ENCODE data around the gene EFCAB14.

EFCAB14 gene

DNA sequence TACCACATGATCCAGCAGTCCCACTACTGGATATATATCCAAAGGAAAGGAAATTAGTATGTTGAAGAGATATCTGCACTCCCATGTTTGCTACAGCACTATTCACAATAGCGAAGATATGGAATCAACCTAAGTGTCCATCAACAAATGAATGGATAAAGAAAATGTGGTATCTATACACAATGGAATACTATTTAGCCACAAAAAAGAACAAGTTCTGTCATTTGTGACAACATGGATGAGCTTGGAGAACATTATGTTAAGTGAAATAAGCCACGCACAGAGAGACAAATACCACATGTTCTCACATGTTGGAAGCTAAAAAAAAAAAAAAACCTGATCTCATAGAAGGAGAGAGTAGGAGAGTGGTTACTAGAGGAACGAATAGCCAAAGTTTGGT, 68.4 kb downstream of the EFCAB14 start:
- TF ChIP-seq, protein P1, sequence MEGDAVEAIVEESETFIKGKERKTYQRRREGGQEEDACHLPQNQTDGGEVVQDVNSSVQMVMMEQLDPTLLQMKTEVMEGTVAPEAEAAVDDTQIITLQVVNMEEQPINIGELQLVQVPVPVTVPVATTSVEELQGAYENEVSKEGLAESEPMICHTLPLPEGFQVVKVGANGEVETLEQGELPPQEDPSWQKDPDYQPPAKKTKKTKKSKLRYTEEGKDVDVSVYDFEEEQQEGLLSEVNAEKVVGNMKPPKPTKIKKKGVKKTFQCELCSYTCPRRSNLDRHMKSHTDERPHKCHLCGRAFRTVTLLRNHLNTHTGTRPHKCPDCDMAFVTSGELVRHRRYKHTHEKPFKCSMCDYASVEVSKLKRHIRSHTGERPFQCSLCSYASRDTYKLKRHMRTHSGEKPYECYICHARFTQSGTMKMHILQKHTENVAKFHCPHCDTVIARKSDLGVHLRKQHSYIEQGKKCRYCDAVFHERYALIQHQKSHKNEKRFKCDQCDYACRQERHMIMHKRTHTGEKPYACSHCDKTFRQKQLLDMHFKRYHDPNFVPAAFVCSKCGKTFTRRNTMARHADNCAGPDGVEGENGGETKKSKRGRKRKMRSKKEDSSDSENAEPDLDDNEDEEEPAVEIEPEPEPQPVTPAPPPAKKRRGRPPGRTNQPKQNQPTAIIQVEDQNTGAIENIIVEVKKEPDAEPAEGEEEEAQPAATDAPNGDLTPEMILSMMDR (IDR thresholded peaks at IDR 0.05; ENCODE audit: extremely low read depth, missing control alignments) = no peak
- no peak for DNase-seq (ENCODE audit: low spot score)

DNA sequence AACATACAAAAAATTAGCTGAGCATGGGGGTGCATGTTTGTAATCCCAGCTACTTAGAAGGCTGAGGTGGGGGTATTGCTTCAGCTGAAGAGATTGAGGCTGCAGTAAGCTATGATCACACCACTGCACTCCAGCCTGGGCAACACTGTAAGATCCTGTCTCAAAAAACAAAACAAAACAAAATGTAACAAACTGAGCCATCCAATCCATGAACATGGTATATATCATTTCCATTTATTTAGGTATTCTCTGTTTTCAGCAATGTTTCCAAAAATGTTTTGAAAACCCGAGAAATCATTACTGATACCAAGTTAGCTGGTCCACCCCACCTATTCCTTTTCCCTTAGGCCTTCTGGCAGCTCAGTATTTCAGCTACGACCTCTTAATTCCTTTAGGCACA, 69.2 kb downstream of the EFCAB14 start:
- DNase-seq (ENCODE audit: low spot score) = no peak
- TF ChIP-seq, protein P1 (IDR thresholded peaks at IDR 0.05; ENCODE audit: extremely low read depth, missing control alignments) = no peak

DNA sequence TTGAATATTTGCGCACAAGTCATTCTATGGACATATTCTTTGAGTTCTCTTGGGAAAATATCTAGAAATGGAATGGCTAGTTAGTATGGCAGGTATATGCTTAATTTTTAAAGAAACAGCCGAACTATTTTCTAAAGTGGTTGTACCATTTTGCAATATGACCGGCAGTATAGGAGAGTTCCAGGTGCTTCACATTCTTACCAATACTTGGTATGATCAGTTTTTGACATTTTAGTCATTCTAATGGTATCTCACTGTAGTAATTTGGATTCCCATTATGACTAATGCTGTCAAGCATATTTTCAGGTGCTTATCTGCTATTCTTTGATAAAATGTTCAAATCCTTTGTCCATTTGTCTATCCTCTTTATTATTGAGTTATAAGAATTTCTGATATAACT, 71.3 kb downstream of the EFCAB14 start:
- no peak for DNase-seq (ENCODE audit: low spot score)
- TF ChIP-seq, protein P1 (IDR thresholded peaks at IDR 0.05; ENCODE audit: extremely low read depth, missing control alignments) = no peak

GRCh38 chr1:46646844-46647243, 72.1 kb downstream of the EFCAB14 start:
- no peak for DNase-seq (ENCODE audit: low spot score)
- TF ChIP-seq, protein P1 (IDR thresholded peaks at IDR 0.05; ENCODE audit: extremely low read depth, missing control alignments) = no peak

DNA sequence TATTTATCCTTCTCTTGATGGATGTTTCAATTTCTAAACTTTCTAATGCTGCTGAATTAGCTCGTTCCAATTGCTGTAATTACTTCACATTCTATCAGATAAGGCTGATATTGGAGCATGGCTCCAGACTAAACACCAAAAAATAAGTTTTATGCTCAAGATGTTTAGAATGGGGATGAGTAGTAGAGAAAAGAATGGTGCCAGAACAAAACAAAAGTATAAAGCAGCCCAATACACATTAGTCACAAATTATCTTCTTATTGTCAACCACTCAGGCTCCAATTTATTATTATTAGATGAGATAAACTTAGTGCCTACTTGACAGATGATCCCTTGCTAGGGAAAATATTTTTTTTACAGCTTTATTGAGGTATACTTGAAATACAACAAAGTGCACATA, 72.6 kb downstream of the EFCAB14 start:
- DNase-seq (ENCODE audit: low spot score) = no peak
- TF ChIP-seq, protein P1 (IDR thresholded peaks at IDR 0.05; ENCODE audit: extremely low read depth, missing control alignments) = no peak

DNA sequence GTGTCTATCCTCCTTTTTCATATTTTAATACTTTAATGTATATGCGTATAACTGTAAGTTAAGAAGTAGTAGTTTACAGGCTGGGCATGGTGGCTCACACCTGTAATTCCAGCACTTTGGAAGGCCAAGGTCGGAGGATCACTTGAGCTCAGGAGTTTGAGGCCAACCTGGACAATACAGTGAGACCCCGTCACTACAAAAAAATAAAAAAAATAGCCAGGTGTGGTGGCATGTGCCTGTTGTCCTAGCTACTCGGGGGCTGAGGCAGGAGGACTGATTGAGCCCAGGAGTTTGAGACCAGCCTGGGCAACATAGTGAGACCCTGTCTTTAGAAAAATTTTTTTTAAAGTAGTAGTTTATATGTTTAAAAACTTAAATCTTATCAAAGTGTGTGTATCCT, 73.1 kb downstream of the EFCAB14 start:
- DNase-seq (ENCODE audit: low spot score) = no peak
- TF ChIP-seq, protein P1 (IDR thresholded peaks at IDR 0.05; ENCODE audit: extremely low read depth, missing control alignments) = no peak

DNA sequence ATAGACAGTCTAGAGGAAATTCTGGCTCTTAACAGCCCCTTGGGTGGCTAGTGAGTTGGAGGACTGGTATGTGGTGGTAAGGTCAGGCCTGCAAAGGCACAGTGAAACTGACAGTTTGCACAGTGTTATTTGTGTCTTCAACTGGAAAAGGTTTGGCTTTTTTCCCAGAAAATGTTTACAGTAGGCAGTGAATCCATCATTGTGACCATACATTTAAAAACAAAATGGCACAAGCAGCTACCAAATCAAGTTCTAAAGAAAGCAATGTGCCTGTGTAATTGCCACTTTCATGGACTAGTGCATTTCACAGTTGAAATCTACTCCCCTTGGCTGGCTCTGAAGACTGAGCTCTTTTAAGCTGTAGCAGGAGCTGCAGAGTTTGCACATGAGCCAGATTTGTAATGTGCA, 75.5 kb downstream of the EFCAB14 start:
- TF ChIP-seq, protein P1 (IDR thresholded peaks at IDR 0.05; ENCODE audit: extremely low read depth, missing control alignments) = no peak
- DNase-seq (ENCODE audit: low spot score) = no peak

Measured in GM20000 (cell line).